ENCODE results near the gene SLC25A26.

DNA sequence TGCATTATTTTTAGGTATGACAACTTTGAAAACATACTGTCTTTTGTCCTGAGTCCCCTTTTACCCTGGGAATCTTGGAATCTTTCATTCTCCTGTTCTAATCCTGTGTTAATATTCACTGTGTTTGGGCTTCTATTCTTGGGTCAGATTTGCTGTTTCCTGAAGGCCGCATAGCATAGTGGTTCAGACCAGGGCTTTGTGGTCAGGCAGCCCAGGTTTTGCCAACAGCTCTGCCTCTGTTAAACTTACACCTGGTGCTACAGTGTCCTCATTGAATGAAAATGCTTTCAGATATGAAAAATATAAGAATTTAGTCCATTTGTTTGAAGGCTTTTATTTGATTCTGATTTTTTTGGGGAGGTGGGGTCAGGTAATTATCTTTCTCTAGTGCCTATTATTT is 58.4 kb downstream of the SLC25A26 start:
- TF ChIP-seq CTCF (IDR thresholded peaks at IDR 0.05): no peak
- TF ChIP-seq POLR2A (IDR thresholded peaks at IDR 0.05): no peak

All from tibial nerve (tissue), 3 donors.